ENCODE results near the gene SPATS2L.

The SPATS2L gene

DNA sequence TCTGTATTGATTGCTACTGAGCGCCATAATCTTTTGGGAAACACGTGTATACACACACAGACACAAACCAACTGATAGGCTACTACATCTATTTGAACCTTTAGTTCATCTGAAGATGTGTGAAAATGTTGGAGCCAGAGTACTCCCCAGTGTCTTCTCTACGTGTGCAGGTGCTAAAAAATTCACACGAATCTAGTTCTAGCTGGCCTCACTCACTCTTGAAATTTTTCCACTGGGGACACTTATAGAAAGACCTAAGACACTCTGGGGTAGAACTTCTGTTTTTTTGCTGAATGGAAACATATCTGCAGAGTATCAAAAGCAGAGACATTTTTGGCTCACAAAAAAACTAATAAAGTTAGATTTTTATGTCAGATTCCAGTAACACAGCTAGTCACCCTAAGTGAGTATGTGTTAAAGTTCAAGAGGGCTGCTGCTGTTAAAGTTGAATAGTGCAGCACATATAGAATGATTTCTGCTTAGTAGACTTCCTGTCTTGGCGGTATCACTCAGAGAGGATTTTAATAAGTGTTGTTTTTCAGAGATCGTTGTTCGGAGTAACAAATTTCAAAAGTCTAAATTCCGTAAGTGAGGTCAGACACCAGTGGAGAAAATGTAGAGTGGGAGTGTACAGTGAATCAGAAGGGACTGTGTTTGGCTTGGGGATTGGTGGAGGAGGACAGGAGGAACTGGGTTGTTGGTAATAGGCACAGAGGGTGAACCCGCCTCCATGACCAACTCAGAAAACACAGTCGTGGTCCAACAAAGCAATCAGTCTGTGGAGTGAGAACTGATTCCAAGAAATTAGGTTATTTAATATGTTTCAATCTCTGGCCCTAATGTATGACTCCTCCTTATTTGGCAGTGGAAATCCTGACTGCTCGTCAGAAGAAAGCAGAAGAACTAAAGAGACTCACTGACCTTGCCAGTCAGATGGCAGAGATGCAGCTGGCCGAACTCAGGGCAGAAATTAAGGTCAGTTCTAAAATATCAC, 160.2 kb downstream of the SPATS2L start:
- TF ChIP-seq MYC (IDR thresholded peaks at IDR 0.05; ENCODE audit: low read depth, low read length): no peak
- TF ChIP-seq, protein P1, sequence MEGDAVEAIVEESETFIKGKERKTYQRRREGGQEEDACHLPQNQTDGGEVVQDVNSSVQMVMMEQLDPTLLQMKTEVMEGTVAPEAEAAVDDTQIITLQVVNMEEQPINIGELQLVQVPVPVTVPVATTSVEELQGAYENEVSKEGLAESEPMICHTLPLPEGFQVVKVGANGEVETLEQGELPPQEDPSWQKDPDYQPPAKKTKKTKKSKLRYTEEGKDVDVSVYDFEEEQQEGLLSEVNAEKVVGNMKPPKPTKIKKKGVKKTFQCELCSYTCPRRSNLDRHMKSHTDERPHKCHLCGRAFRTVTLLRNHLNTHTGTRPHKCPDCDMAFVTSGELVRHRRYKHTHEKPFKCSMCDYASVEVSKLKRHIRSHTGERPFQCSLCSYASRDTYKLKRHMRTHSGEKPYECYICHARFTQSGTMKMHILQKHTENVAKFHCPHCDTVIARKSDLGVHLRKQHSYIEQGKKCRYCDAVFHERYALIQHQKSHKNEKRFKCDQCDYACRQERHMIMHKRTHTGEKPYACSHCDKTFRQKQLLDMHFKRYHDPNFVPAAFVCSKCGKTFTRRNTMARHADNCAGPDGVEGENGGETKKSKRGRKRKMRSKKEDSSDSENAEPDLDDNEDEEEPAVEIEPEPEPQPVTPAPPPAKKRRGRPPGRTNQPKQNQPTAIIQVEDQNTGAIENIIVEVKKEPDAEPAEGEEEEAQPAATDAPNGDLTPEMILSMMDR (IDR thresholded peaks at IDR 0.05; ENCODE audit: low read depth, low read length): no peak
- no peak for TF ChIP-seq POLR2A (IDR thresholded peaks at IDR 0.05; ENCODE audit: extremely low read depth, insufficient read length)
- no peak for DNase-seq (ENCODE audit: low read depth)
- no peak overlapping the region for H3K4me3 ChIP-seq (ENCODE audit: low read depth, low read length)

- no peak for TF ChIP-seq POLR2A (IDR thresholded peaks at IDR 0.05; ENCODE audit: extremely low read depth, insufficient read length)
- TF ChIP-seq, protein P1 (IDR thresholded peaks at IDR 0.05; ENCODE audit: low read depth, low read length): no peak
- TF ChIP-seq MYC (IDR thresholded peaks at IDR 0.05; ENCODE audit: low read depth, low read length): no peak
- TF ChIP-seq, protein P2, sequence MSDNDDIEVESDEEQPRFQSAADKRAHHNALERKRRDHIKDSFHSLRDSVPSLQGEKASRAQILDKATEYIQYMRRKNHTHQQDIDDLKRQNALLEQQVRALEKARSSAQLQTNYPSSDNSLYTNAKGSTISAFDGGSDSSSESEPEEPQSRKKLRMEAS (IDR thresholded peaks at IDR 0.05; ENCODE audit: low read depth, low read length): no peak
- no peak for DNase-seq (ENCODE audit: low read depth)
- H3K4me3 ChIP-seq (ENCODE audit: low read depth, low read length): no peak overlapping the region
These were observed 161.6 kb downstream of the SPATS2L start for GRCh38 chr2:200467806-200468681.

- no peak for DNase-seq (ENCODE audit: low read depth)
- TF ChIP-seq, protein P1 (IDR thresholded peaks at IDR 0.05; ENCODE audit: low read depth, low read length): no peak
- TF ChIP-seq MYC (IDR thresholded peaks at IDR 0.05; ENCODE audit: low read depth, low read length): no peak
- TF ChIP-seq, protein P2 (IDR thresholded peaks at IDR 0.05; ENCODE audit: low read depth, low read length): no peak
- TF ChIP-seq POLR2A (IDR thresholded peaks at IDR 0.05; ENCODE audit: extremely low read depth, insufficient read length): no peak
- no peak overlapping the region for H3K4me3 ChIP-seq (ENCODE audit: low read depth, low read length)
These were observed 163.3 kb downstream of the SPATS2L start for GRCh38 chr2:200469708-200470211.

DNA sequence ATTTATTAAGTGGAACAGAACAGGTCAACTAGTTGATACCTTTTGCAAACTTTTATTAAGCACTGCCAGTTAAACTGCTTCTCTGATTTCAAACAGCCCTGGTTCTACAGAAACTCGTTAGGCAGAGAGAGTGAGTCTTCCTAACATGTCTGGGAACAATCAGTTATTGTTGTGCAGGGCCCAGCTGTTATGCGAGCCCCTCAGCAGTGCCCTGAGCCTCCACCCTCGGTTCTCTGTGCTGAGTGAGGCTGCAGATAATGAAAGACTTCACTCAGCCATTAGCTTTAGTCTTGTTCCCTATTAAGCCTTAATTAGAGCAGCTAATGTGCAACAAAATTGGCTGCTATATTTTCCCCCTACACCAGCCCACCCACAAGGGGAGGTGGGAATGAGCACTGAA, 163.7 kb downstream of the SPATS2L start:
- TF ChIP-seq, protein P2 (IDR thresholded peaks at IDR 0.05; ENCODE audit: low read depth, low read length): no peak
- TF ChIP-seq, protein P1 (IDR thresholded peaks at IDR 0.05; ENCODE audit: low read depth, low read length): no peak
- TF ChIP-seq MYC (IDR thresholded peaks at IDR 0.05; ENCODE audit: low read depth, low read length): no peak
- TF ChIP-seq POLR2A (IDR thresholded peaks at IDR 0.05; ENCODE audit: extremely low read depth, insufficient read length): no peak
- DNase-seq (ENCODE audit: low read depth): no peak
- H3K4me3 ChIP-seq (ENCODE audit: low read depth, low read length): no peak overlapping the region

DNA sequence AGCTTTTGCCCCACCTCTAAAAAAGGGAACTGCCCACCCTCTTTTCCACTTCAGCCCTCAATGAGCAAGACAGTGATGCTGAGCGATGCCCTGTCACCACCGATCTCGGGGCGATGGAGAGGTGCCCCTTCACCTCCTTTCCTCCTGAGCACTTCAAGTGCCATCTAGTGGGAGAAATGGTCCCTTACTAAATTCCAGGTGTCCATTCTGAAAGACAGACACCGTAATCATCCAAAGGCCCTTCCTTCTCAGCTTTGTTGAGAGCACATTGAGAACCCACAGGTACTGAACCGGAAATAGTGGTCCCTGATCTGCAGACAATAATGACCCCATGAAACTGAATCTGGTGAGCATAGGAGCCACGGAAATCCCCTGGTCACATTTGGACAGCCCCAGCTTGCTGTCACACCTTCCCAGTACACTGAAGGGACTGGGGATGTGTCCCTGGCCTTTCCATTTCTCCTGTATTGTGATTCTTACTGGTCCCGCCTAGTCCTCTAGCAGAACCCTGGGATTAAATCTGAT, 164.9 kb downstream of the SPATS2L start:
- H3K4me3 ChIP-seq (ENCODE audit: low read depth, low read length): no peak overlapping the region
- no peak for TF ChIP-seq MYC (IDR thresholded peaks at IDR 0.05; ENCODE audit: low read depth, low read length)
- TF ChIP-seq, protein P1 (IDR thresholded peaks at IDR 0.05; ENCODE audit: low read depth, low read length): peak; percentile 50
- DNase-seq (ENCODE audit: low read depth): peak; percentile 52
